GM19372 (cell line): Measurements from ENCODE around the gene BCAS4.
"Not testable (repeated sequence)": the region's sequence is repeated elsewhere in the genome, so short reads cannot be mapped to it uniquely, and the experiment has no call there.

Source experiments
- ATAC-seq: cut with Tn5 transposase; IDR thresholded peaks from one replicate; pipeline ENCODE4 v1.9.1; 2021; ENCODE audit warnings: mild to moderate bottlenecking, low read depth, moderate library complexity; ENCODE audit not compliant: unreplicated experiment

Gene BCAS4

DNA sequence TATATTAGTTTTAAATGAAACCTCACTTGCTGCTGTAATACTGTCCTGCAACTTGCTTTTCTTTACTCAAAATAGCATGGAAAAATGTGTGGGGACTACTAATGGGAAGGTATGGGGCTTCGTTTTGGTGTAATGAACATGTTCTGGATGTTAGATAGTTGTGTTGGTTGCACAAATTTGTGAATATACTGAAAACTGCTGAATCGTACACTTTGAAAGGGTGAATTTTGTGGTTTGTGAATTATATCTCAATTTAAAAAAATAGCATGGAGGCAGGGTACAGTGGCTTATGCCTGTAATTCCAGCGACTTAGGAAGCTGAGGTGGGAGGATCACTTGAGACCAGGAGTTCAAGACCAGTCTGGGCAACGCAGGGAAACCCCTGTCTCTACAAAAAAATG is 2.3 kb downstream of the BCAS4 start:
- no peak for ATAC-seq

DNA sequence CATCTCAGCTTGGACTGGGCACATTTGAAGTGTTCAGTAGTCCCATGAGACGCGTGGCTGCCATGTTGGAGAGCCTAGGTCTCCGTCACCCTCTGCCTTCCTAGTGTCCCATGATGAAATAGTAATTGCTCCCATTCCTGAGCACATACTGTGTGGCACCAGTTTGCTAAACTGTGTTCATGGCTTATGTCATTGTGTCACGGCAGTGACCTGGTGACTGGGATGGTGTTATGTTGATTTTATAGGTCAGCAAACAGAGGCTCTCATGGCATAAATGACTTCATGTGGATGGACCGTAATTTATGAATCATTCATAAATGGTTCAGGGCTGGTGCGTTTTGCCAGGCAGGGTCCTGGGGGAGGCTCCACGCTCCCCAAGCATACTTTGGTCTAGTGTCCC is 3.8 kb downstream of the BCAS4 start:
- ATAC-seq, result no peak

DNA sequence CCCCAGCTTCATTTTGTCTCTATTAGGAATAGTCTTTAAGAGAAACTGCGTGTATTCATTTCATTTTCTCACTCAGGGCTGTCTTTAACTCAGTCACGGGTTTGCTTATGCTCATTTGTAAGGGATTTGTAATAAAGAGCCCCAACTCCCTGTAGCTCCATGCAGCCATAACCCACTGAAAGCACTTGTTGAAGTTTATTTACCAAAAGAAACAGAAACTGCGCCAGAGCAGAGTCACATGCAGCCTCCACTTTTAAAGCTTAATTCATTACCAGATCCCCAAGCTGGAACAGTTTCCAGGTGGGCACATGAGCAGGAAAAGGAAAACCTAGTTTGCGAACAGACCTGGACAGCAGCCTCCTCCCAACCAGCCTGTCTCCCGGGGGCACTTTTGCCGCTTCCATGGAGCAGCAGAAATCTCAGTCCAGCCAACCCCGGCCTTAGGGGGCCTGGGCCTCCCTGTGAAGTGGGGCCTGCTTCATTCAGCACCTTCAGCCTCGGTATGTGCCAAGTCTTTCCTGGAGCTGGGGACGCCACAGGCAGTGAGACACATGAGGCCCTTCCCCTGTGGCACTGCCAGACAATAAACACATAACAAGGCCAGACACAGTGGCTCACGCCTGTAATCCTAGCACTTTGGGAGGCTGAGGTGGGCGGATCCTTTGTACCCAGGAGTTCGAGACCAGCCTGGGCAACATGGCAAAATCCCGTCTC is 4.5 kb downstream of the BCAS4 start:
- ATAC-seq, result no peak

DNA sequence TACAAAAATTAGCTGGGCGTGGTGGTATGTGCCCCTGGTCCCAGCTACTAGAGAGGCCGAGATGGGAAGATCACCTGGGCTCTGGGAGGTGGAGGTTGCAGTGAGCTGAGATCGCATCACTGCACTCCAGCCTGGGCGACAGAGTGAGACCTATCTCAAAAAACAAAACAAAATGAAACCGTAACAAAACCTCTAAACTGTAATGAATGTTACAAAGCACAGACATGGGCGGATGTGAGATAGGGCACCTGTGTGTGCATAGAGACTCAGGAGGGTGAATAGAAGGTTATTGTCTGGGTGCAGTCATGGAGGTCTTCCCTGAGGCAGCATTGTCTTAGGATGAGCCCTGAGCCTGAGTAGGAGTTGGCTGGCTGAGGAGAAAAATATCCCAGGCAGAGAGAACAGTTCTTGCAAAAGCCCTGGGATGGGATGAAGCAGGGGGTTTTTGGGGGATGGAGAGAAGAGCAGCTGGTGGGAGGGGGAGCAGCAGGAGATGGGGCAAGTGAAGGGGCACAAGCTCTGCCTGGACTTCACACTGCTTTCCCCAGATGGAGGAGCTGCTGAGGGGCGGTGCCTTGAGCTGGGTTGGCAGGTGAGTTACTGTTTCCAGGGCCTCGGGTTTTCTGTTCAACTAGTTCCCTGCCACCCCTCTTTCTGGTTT is 5.2 kb downstream of the BCAS4 start:
- no peak for ATAC-seq

DNA sequence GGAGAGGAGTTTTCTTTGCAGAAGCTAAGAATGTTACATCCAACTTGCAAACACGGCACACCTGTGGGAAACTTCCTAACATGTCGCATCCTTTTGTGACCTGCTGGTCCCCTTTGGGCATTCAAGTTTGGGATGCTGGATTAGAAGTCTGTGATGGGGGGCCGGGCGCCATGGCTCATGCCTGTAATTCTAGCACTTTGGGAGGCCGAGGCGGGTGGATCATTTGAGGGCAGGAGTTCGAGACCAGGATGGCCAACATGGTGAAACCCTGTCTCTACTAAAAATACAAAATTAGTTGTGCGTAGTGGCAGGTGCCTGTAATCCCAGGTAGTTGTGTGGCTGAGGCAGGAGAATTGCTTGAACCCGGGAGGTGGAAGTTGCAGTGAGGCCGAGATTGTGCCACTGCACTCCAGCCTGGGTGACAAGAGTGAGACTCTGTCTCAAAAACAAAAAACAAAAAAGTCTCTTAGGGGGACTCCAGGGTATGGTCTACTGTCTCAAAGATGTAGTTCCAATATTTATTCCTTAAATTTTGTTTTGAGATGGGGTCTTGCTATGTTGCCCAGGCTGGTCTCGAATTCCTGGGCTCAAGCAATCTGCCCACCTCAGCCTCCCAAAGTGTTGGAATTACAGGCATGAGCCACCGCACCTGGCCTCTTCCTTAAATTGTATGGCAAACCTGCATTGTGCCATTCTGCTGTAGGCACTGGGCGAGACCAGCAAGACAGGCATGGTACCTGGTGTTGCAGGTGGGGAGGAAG is 6.3 kb downstream of the BCAS4 start:
- ATAC-seq, result not testable (repeated sequence)

DNA sequence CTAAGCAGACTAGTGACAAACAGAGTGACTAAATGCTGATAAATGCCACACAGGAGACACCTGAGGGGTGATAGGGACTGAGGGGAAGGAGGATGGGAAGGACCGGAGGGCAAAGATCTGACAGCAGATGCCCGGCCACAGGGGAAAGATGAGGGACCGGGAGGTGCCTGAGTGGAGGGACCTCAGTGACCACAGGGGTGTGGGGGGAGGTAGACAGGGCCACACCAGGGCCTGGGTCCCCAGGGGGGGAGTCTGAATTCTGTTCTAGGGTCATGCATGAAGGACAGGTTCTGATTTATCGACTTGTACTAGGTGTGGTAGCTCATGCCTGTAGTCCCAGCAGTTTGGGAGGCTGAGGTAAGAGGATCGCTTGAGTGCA is 6.9 kb downstream of the BCAS4 start:
- ATAC-seq, result no peak

DNA sequence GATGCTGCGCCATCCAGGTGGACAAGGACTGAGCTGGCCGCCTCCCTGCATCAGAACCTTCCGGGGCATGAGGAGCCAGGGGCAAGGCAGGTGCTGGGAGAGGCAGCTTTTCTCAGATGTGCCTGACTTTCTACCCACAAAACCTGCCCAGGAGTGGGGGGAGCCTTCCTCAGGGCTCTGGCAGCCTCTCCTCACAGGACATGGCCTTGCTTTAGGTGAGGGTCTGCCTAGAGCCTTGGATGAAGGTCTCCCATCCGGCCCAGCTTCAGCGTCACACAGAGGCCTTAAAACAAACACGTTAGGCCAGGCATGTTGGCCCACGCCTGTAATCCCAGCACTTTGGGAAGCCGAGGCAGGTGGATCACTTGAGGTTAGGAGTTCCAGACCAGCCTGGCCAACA is 7.4 kb downstream of the BCAS4 start:
- no peak for ATAC-seq

DNA sequence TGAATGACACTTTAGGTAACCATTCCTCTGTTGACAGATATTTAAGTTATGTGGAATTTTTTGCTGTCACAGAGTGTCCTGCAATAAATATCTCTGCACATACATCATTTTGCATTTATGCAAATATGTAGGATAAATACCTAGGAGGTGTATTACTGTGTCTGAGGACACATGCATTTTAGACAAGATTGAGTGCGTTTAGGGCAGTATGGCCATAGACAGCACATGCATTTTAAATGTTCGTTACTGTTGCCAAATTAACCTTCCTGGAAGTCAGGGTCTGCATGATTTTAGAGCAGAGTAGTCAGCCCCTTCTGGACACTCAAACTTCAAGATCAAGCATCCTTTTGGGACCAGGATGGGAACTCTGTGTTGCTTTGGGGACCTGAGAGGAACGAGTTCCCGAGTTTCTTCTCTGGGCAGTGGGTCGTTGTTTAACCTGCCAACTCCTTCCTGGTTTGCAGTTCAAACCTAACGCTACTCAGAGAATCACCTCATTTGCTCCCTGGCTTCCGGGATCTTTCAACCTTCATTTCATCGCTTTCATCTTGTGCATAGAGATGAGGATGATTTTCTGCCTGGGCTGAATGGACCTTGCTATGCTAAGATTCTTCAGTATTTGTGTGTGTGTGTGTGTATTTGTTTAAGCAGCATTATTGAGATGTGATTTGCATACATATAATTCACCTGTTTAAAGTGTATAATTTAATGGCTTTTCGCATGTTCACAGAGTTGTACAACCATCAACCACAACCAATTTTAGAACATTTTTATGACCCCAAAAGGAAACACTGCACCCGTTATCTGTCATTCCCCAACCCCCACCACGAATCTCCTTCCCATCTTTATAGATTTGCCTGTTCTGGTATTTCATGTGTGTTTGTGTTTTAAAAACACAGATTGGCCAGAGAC is 9.8 kb downstream of the BCAS4 start:
- no peak for ATAC-seq

DNA sequence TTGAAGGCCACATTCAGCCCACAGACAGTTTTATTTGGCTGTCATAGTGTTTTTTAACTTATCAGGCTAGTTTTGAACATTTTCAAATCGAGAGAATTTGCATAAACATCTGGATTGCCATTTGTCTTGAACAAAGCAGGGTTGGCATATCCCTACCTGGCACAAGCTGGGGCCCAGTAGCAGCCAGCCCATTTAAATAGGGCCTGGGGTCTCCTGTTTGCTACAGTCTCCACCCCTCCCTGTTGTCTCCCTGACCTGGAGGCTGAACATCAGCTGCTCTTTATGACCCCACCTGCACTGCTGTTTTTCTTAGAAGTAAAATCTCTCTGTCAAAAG is 10.5 kb downstream of the BCAS4 start:
- ATAC-seq, result no peak

DNA sequence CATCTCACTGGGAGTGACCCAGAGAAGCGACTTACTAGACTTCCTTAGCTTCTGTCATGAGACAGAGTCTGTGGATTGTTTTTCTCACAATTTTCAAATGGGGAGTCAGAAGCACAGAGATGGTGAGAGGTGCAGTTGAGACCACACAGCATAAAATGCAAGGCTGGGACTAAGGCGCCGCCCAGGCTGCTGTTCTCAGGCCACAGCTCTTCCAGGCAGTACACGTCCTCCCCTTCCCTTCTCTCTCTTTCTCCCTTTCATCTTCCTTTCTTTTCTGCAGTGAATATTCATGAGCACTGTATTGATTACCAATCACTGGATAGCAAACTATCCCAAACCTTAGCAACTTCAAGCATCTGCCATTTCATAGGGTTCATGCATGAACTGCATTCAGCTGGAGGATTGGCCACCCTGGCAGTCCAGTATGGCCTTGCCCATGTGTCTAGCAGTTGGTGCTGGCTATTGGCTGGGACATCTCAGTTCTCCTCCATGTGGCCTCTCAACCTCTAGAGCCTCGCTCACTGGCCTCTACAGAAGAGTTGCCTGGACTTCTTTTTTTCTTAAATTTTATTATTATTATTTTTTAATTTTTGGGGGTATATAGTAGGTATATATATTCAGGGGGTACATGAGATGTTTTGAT is 11.4 kb downstream of the BCAS4 start:
- ATAC-seq, result no peak

DNA sequence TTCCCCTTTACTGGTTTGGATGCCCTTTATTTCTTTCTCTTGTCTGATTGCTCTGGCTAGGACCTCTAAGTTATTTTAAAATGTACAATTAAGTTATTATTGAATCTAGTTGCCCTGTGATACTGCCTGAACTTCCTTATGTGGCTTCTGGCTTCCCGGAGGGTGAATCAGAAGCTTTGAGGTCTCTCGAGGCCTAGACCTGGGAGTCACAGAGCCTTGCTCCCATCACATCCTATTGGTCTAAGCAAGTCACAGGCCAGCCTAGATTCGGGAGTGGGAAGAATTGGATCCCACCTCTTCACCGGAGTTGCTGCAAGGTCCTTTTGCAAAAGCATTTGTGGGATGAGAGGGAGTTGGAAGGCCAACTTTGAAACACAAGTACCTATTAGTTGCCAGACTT is 15.2 kb downstream of the BCAS4 start:
- no peak for ATAC-seq

DNA sequence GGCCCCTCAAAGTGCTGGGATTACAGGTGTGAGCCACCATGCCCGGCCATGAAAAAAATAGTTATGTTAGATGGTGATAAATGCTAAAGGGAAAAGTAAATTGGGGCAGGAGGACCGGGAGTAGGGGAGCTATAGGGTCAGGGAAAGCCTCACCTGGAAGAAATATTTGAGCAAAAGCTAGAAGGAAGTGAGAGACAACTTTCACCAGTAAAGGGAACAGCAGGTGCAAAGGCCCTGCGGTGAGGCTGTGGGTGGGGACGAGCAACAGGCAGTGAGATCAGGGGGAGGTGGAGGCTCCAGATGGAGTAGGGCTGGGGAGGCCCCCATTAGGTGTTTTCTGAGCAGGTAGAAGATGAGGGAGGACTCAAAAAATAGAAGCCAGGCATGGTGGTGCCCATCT is 16.0 kb downstream of the BCAS4 start:
- no peak for ATAC-seq

DNA sequence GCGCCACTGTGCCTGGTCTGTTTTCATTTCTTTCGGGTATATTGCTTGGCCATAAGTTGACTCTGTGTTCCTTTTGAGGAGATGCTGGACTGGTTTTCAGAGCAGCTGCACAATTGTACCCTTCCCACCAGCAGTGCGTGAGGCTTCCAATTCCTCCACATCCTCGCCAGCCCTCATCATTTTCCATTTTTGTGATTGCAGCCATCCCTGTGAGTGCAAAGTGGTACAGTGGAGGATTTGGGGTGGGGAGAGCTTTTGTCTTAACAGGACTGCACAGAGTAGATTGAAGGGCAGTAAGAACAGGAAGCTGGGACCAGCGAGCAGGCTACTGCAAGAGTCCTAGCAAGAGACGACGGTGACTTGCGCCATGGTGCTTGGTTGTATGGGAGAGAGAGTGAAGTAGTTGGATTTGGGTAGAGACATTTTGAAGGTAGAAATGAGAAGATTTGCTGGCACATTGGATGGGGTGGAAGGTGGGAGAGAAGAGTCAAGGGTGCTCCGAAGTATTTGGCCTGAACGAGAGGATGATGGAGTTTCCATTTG is 18.3 kb downstream of the BCAS4 start:
- no peak for ATAC-seq

DNA sequence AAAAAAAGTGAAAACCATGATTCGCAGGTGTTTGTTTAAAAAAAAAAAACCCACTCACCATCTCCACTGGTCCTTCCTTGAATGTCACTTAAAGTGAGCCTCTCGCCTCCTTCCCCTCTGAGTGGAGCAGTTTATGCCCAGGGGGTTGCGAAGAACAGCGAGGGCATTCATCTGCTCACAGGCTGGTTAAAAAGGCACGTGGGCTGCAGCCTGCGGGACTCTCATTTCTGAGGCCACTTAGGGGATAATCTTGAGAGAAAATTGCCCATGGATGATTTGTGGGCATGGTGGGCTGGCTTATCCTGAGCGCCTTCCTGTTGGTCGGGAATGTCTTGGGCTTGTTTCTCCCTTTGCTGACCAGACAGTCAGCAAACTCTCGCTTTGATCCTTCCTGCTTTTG is 18.9 kb downstream of the BCAS4 start:
- ATAC-seq, result no peak

DNA sequence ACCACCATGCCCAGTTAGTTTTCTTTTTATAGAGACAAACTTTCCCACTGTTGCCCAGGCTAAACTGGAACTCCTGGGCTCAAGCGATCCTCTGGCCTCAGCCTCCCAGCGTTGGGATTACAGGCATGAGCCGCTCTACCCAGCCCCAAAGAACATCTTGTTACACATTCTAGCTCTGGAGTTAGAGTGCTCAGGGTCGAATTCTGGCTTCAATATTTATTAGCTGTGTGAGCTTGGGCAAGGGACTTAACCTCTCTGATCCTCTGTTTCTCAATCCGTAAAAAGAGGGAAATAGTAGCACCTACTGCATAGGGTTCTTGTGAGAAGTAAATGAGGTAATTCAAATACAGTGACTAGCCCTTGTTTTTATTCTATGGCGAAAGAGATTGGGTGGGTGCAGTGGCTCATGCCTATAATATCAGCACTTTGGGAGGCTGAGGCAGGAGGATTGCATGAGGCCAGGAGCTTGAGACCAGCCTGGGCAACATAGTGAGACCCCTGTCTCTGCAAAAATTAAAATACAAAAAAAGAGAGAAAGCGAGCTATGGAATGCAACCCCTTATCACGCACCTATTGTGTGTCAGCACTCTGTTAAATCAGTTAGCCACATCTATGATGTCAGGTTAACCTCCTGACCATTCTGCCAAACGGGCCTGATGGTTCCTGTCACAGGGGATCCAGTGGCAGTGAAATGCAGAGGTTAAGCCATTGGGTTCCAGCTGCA is 19.7 kb downstream of the BCAS4 start:
- no peak for ATAC-seq

DNA sequence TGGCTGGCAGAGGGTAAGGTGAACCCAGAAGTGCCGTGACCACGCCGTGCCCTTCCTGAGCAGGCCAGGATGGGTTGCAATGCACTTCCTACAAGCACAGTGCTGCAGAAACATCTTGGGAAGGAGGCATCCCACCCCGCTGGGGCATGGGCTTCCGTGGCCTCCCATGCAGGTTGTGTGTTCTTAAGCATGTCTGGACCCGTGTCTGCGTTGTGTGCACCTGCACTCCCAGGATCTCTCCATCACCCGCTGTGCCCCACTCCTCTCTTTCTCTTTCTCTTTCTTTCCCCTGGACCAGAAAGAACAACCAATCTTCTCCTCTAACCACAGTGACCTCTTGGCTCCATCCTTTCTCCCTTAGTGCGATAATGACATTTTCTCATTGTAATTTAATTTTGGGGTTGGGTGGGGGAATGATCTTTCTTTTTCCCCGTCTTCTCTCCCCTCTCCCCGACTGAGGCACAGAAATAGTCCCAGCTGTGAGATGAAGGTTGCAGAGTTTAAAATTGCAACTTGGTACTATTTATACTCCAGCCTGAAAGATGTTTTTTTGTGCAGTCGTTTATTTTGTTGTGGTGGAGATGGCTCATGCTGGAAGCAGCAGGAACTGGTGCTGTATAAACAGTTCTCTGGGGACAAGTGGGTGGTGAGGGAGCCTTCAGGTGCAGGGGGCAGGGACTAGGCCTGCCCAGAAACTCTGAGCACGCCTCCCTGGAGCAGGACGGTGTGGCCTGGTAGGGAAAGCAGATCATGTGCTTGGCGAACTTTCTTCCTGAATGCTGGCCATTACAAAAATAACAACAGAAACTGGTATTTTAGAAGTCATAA is 20.5 kb downstream of the BCAS4 start:
- ATAC-seq, result peak; percentile 63

DNA sequence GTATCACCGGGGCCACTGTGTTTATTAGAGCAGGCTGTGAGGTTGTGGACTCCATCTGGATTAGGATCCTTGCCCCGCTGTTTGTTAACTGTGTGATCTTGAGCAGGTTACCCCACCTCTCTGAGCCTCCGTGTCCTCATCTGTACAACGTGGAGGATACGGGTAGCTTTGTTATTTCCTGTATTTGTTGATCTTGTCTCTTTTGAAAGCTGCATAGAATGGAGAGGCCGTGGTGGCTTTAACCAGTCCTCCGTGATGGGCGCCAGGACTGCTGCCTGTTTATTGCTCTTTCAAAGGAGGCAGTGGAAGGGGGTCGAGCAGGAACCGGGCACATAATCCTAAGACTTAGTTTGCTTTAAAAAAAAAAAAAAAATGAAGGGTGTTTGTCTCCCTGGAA is 22.9 kb downstream of the BCAS4 start:
- no peak for ATAC-seq

DNA sequence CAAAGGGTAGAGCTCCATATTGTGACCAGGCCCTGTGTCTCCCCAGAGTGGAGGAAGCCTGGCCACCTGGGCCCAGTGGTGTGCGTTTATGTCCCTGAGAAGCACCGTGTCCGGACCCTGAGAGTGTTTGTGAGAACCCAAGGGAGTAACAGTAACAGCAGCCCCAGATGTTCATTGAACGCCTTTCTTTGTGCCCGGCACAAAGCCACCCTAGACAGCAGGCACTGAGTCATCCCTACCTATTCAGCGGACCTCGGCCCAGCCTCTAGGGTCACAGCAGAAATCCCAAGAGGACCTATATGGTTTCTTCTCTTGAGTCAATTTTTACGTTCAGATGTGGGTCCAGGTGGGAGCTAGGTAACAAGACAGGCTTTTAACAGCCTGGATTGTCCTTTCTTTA is 24.5 kb downstream of the BCAS4 start:
- ATAC-seq, result no peak
